IMR-90 (cell line): ENCODE measurements around the gene FBXW11. TPM values are rescaled to one million over a fixed set of nuclear protein-coding genes. Genes with fewer than 3 reads are reported as not detected.

Source experiments
- ATAC-seq: fragments of 200-7000 bp; cut with Tn5 transposase; 2 replicates; pipeline ENCODE4 v1.9.1; 2020; ENCODE audit warnings: low read depth, mild to moderate bottlenecking, moderate library complexity
- BruUV-seq: library from RNA; stranded (reverse); fragments of 400-500 nt; replicated peaks from 2 replicates; lab custom pipeline; 2021; lab: Mats Ljungman, UMichigan
- CTCF ChIA-PET: fragments of 300-600 bp; formaldehyde crosslinking; extraction: SDS; loops from one replicate; lab custom pipeline; 2021; ENCODE audit warnings: antibody characterized with exemption; lab: Yijun Ruan, JAX
- POLR2A ChIA-PET: fragments of 300-600 bp; sonication (Branson Sonifier 250); formaldehyde crosslinking; loops from one replicate; lab custom pipeline; 2022; ENCODE audit warnings: antibody characterized with exemption; ENCODE audit not compliant: unreplicated experiment; lab: Charles Lee
- DNase-seq: peaks from one replicate; pipeline ENCODE4 v3.0.0; 2013
- H2AFZ ChIP-seq: replicated peaks from 2 replicates; pipeline ENCODE3; 2013; ENCODE audit warnings: low read length, mild to moderate bottlenecking; ENCODE audit not compliant: poor library complexity
- H2AK5ac ChIP-seq: 2 replicates; pipeline ENCODE4 v1.6.1; 2013; ENCODE audit warnings: low read depth, low read length, inconsistent platforms
- H2AK9ac ChIP-seq: replicated peaks from 2 replicates; pipeline ENCODE3; 2013; ENCODE audit warnings: mild to moderate bottlenecking, low read depth, low read length, moderate library complexity; ENCODE audit not compliant: poor library complexity
- H2BK120ac ChIP-seq: 2 replicates; pipeline ENCODE4 v1.6.1; 2013; ENCODE audit warnings: low read depth, low read length, inconsistent platforms
- H2BK15ac ChIP-seq: 3 replicates; pipeline ENCODE4 v1.6.1; 2013; ENCODE audit warnings: low read depth, low read length, inconsistent platforms
- H2BK20ac ChIP-seq: 2 replicates; pipeline ENCODE4 v1.6.1; 2013; ENCODE audit warnings: low read depth, mild to moderate bottlenecking, inconsistent platforms, low read length, moderate library complexity
- H2BK5ac ChIP-seq: 2 replicates; pipeline ENCODE4 v1.6.1; 2013; ENCODE audit warnings: mild to moderate bottlenecking, low read depth, low read length, inconsistent platforms; ENCODE audit not compliant: poor library complexity, severe bottlenecking
- H3K14ac ChIP-seq: replicated peaks from 2 replicates; pipeline ENCODE4 v1.6.1; 2013; ENCODE audit warnings: low read depth, low read length, inconsistent platforms
- H3K18ac ChIP-seq: 2 replicates; pipeline ENCODE4 v1.6.1; 2013; ENCODE audit warnings: low read depth, low read length, control low read depth
- H3K23ac ChIP-seq: 2 replicates; pipeline ENCODE4 v1.6.1; 2013; ENCODE audit warnings: low read depth, low read length, inconsistent platforms
- H3K27ac ChIP-seq: 2 replicates; pipeline ENCODE4 v1.5.1; 2013; ENCODE audit warnings: mild to moderate bottlenecking, control low read depth, low read length; ENCODE audit not compliant: insufficient read depth
- H3K27me3 ChIP-seq: 2 replicates; pipeline ENCODE4 v1.6.1; 2013; ENCODE audit warnings: low read length; ENCODE audit not compliant: control insufficient read depth, insufficient read depth
- H3K36me3 ChIP-seq: 2 replicates; pipeline ENCODE4 v1.6.1; 2013; ENCODE audit warnings: low read length, mixed read lengths; ENCODE audit not compliant: control insufficient read depth, insufficient read depth
- H3K4ac ChIP-seq: 2 replicates; pipeline ENCODE4 v1.6.1; 2013; ENCODE audit warnings: low read depth, low read length, inconsistent platforms
- H3K4me1 ChIP-seq: 2 replicates; pipeline ENCODE4 v1.6.1; 2013; ENCODE audit warnings: low read length, mixed read lengths; ENCODE audit not compliant: control insufficient read depth, insufficient read depth
- H3K4me2 ChIP-seq: 2 replicates; pipeline ENCODE4 v1.6.1; 2013; ENCODE audit warnings: low read depth, mild to moderate bottlenecking, control low read depth, low read length, moderate library complexity
- H3K4me3 ChIP-seq: 2 replicates; pipeline ENCODE4 v1.5.1; 2013; ENCODE audit warnings: low read depth, mild to moderate bottlenecking, control low read depth, low read length, moderate library complexity; ENCODE audit not compliant: insufficient read depth
- H3K56ac ChIP-seq: 2 replicates; pipeline ENCODE4 v1.6.1; 2013; ENCODE audit warnings: low read length, inconsistent platforms; ENCODE audit not compliant: insufficient read depth; ENCODE audit errors: extremely low read depth
- H3K79me1 ChIP-seq, 2 experiments: 2 replicates each; pipeline ENCODE4 v1.6.1; 2013; ENCODE audit warnings: low read length in 2 of 2, inconsistent platforms in 1 of 2, low read depth in 1 of 2
- H3K9ac ChIP-seq: 2 replicates; pipeline ENCODE4 v1.6.1; 2013; ENCODE audit warnings: low read depth, low read length, control low read depth
- H3K9me1 ChIP-seq: 2 replicates; pipeline ENCODE4 v1.6.1; 2013; ENCODE audit warnings: low read length, inconsistent platforms; ENCODE audit not compliant: insufficient read depth
- H3K9me3 ChIP-seq: 2 replicates; pipeline ENCODE4 v1.6.1; 2013; ENCODE audit warnings: low read length; ENCODE audit not compliant: control insufficient read depth, insufficient read depth
- H4K20me1 ChIP-seq: 2 replicates; pipeline ENCODE4 v1.6.1; 2013; ENCODE audit warnings: low read length, inconsistent platforms; ENCODE audit not compliant: insufficient read depth
- H4K5ac ChIP-seq: 2 replicates; pipeline ENCODE4 v1.6.1; 2013; ENCODE audit warnings: mild to moderate bottlenecking, low read depth, low read length, control low read depth
- H4K8ac ChIP-seq, 2 experiments: 2 replicates each; pipeline ENCODE4 v1.6.1; 2013; ENCODE audit warnings: low read depth in 2 of 2, low read length in 2 of 2, control low read depth in 1 of 2, inconsistent platforms in 1 of 2
- H4K91ac ChIP-seq: 2 replicates; pipeline ENCODE4 v1.6.1; 2013; ENCODE audit warnings: low read depth, low read length, inconsistent platforms; ENCODE audit not compliant: insufficient read depth
- BHLHE40 ChIP-seq: fragments of 150-350 bp; IDR thresholded peaks from 2 replicates; pipeline ENCODE4 v1.6.1; 2016; ENCODE audit warnings: mild to moderate bottlenecking, low read depth, low read length
- CEBPB ChIP-seq: IDR thresholded peaks from 2 replicates; pipeline ENCODE4 v1.6.1; 2012; ENCODE audit warnings: low read depth, low read length, improper control_type of control experiment
- CTCF ChIP-seq: conservative IDR thresholded peaks from 2 replicates; pipeline ENCODE4 v1.5.1; 2012; ENCODE audit warnings: mild to moderate bottlenecking, low read depth, low read length, improper control_type of control experiment
- FOS ChIP-seq: fragments of 150-350 bp; IDR thresholded peaks from 2 replicates; pipeline ENCODE4 v1.6.1; 2016; ENCODE audit warnings: low read depth, low read length
- MAFK ChIP-seq: IDR thresholded peaks from 2 replicates; pipeline ENCODE4 v1.6.1; 2012; ENCODE audit warnings: low read depth, low read length, improper control_type of control experiment
- MAZ ChIP-seq: IDR thresholded peaks from 2 replicates; pipeline ENCODE4 v1.6.1; 2012; ENCODE audit warnings: low read depth, mild to moderate bottlenecking, low read length, improper control_type of control experiment, moderate library complexity, borderline replicate concordance
- MXI1 ChIP-seq: IDR thresholded peaks from 2 replicates; pipeline ENCODE4 v1.6.1; 2012; ENCODE audit warnings: low read depth, mild to moderate bottlenecking, low read length, moderate library complexity, borderline replicate concordance
- POLR2A ChIP-seq: IDR thresholded peaks from 2 replicates; pipeline ENCODE4 v1.6.1; 2012; ENCODE audit warnings: mild to moderate bottlenecking, low read depth, low read length
- SMC3 ChIP-seq: fragments of 150-350 bp; IDR thresholded peaks from 2 replicates; pipeline ENCODE4 v1.6.1; 2016; ENCODE audit warnings: low read depth, mild to moderate bottlenecking, antibody characterized with exemption, low read length, moderate library complexity
- WGBS, 2 experiments: methylation state at CpG; one replicate each; pipeline versions ENCODE4 v1.1.5 to v1.1.7; 2013; ENCODE audit warnings: missing lambda C conversion rate in 2 of 2; ENCODE audit not compliant: insufficient read length in 1 of 2; ENCODE audit errors: extremely low coverage in 2 of 2; 5-methylcytosine and 5-hydroxymethylcytosine counted together
- dilution Hi-C: fragments of 300-500 bp; cut with HindIII; formaldehyde crosslinking; loops from one replicate; pipeline ENCODE4 v1.14.3; 2018; ENCODE audit warnings: low sequenced_read_pairs; ENCODE audit not compliant: unreplicated experiment
- in situ Hi-C: fragments of 300-500 bp; cut with MboI; formaldehyde crosslinking; loops from 3 replicates; pipeline ENCODE4 v1.14.3; 2019; ENCODE audit warnings: low sequenced_read_pairs, inconsistent platforms, mixed read lengths
- intact Hi-C: fragments of 100-400 bp; cut with micrococcal nuclease; formaldehyde crosslinking; loops from 2 replicates; pipeline ENCODE4 v1.10.0; 2022
- polyA plus RNA-seq, 3 experiments: library from polyadenylated mRNA; depleted of rRNA; stranded (reverse); fragments of >200 nt; gene quantifications; 2 replicates each; pipeline ENCODE4 v1.2.3, GENCODE V29; 2012; ENCODE audit warnings: low replicate concordance in 1 of 3
- total RNA-seq: library from RNA; depleted of rRNA; stranded (reverse); fragments of >200 nt; gene quantifications from 2 replicates; pipeline ENCODE4 v1.2.3, GENCODE V29; 2012
- TF ChIP-seq, protein P1 (sequence below): fragments of 150-350 bp; IDR thresholded peaks from 2 replicates; pipeline ENCODE4 v1.6.1; 2017; ENCODE audit warnings: mild to moderate bottlenecking, antibody characterized with exemption, low read length, low read depth
- TF ChIP-seq, protein P2 (sequence below): fragments of 150-350 bp; IDR thresholded peaks from 2 replicates; pipeline ENCODE4 v1.6.1; 2016; ENCODE audit warnings: low read depth, mild to moderate bottlenecking, low read length, moderate library complexity, borderline replicate concordance

The FBXW11 gene
- total and polyA plus RNA-seq, 2 of the 4 experiments (the other 2 are of a cell fraction): 34.3 to 97.1 TPM

GRCh38 chr5:171956887-171957495 is 49.4 kb downstream of the FBXW11 start:
- peak overlapping the region; percentile 53 for H2AK9ac ChIP-seq
- H3K27me3 ChIP-seq: no peaks in the 10 kb centered on the region
- no peaks in the 10 kb centered on the region; the same call in 1 of the 2 replicates for H3K36me3 ChIP-seq
- dilution Hi-C loops (no loop called here), in situ Hi-C loops (no loop called here), intact Hi-C loops (loop anchor here (5.0 kb wide), 1 partner anchor 40 kb away; no protein-coding TSS in a partner anchor)
- ChIA-PET CTCF (no interaction called here), POLR2A (no interaction called here)
- H2AFZ ChIP-seq: no peak overlapping the region
- ATAC-seq: no peak
- H2AK5ac ChIP-seq: no peak overlapping the region; the same call in 1 of the 2 replicates
- H4K91ac ChIP-seq: no peak overlapping the region; the same call in 1 of the 2 replicates
- H3K4ac ChIP-seq: peak overlapping the region; percentile 49; the same call in 1 of the 2 replicates
- no peak for DNase-seq
- peaks cover 12% of the 10 kb centered on the region for H3K9me1 ChIP-seq
- whole genome bisulfite sequencing, 2 experiments: no CpG with 5 or more reads among the region's 5 CpGs
- H2BK20ac ChIP-seq: peak overlapping the region; percentile 27; the same call in 1 of the 2 replicates
- H3K18ac ChIP-seq: no peak overlapping the region
- H3K23ac ChIP-seq: peak overlapping the region; percentile 23; the same call in 1 of the 2 replicates
- H4K8ac ChIP-seq: peak overlapping the region in 1 of 2 experiments; percentile 39; a peak in 2 of 4 replicates
- H3K9me3 ChIP-seq: no peaks in the 10 kb centered on the region
- H3K4me2 ChIP-seq: peak overlapping the region; percentile 46
- H2BK5ac ChIP-seq: peak overlapping the region; percentile 4
- peak overlapping the region; percentile 38; the same call in 1 of the 2 replicates for H4K5ac ChIP-seq
- H3K14ac ChIP-seq: no peak overlapping the region; the same call in 1 of the 2 replicates
- no TSS peak for BruUV-seq
- TF ChIP-seq CTCF (no peak), BHLHE40 (no peak), MXI1 (no peak), FOS (no peak), MAZ (no peak), SMC3 (no peak), CEBPB (no peak), POLR2A (no peak), MAFK (no peak)
- TF ChIP-seq, protein P1, sequence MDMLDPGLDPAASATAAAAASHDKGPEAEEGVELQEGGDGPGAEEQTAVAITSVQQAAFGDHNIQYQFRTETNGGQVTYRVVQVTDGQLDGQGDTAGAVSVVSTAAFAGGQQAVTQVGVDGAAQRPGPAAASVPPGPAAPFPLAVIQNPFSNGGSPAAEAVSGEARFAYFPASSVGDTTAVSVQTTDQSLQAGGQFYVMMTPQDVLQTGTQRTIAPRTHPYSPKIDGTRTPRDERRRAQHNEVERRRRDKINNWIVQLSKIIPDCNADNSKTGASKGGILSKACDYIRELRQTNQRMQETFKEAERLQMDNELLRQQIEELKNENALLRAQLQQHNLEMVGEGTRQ: no peak
- TF ChIP-seq, protein P2, sequence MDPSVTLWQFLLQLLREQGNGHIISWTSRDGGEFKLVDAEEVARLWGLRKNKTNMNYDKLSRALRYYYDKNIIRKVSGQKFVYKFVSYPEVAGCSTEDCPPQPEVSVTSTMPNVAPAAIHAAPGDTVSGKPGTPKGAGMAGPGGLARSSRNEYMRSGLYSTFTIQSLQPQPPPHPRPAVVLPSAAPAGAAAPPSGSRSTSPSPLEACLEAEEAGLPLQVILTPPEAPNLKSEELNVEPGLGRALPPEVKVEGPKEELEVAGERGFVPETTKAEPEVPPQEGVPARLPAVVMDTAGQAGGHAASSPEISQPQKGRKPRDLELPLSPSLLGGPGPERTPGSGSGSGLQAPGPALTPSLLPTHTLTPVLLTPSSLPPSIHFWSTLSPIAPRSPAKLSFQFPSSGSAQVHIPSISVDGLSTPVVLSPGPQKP: no peak
- 0 out of 2 replicates have a peak overlapping the region, but pooled peaks have one; percentile 12 for H2BK120ac ChIP-seq
- H3K4me3 ChIP-seq: no peak overlapping the region
- H3K56ac ChIP-seq: no peak overlapping the region
- H3K27ac ChIP-seq: no peak overlapping the region
- H3K79me1 ChIP-seq: peaks cover 33 to 66% of the 10 kb centered on the region in 2 experiments
- peaks cover 36% of the 10 kb centered on the region for H4K20me1 ChIP-seq
- H3K9ac ChIP-seq: no peak overlapping the region
- H2BK15ac ChIP-seq: no peak overlapping the region
- H3K4me1 ChIP-seq: peaks cover 22% of the 10 kb centered on the region
